NCI-H2171 (cell line): ENCODE measurements around the gene ZC3H8.
A peak's percentile ranks its signal among the peaks of the same experiment; 100 is the strongest.

Experiments used
- DNase-seq: peaks from one replicate; lab custom pipeline; 2025; lab: John Stamatoyannopoulos, UW

ZC3H8 gene

DNA sequence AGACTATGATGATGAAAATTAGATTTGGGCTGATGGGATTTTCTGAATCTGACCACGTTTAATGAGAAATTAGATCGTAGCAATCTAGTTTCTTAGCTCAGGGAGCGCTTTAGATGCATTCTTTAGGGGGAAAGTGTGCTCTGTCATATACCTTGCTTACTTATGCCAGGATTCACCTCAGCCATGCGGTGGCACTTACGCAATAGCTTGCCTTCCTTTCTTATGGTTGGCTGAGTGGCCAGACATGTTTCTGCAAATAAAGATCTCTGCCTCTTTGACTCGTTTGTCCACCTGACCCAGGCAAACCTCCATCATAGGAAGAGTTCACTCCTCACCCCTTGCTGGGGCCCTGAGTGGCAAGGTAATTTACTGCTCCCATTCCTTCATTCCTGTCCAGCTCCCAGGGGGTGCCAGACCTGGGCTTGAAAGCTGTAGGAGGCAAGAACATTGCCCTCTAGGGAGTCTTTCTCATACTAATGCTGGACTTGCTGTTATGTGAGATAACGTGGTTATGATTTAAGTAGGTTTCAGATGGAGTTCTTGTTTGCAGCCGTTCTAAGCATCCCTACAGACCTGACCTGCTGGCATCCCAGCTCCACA lies 59.6 kb downstream of the ZC3H8 start:
- no peak for DNase-seq

DNA sequence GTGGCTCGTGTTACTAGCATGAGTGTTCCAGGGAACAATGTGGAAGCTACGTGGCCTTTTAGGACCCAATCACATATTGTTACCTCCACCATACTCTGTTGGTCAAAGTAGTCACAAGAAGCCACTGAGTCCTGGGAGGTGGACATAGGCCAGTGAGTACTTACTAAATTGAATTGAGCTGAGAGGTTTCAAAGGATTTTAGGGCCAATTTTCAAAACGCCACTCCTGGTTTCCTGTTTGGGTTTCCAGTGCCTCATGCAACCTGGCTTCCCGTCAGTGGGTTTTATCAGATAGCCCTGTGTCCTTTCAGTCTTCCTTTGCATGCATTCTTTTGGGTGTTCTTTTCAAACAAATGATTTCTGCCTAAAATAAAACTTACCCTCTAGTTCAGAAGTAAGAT lies 60.4 kb downstream of the ZC3H8 start:
- DNase-seq: no peak

DNA sequence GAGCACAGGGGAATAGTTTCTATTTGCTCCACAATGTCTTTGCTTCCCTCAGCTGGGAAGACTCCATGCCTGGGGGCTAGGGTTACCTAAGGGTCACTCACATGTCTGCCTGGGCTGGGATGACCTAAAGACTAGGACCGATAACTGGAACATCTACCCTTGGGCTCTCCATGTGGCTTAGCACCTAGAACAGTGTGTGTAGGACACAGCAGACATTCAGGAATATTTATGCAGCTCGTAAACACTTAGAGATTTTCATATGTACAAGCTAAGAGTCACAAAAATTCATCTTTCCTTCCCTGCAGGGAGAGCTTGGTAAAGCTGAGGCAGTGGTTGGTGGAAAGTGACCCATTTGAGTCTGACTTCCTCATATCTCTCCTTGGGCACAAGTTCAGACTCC lies 60.8 kb downstream of the ZC3H8 start:
- DNase-seq: no peak

DNA sequence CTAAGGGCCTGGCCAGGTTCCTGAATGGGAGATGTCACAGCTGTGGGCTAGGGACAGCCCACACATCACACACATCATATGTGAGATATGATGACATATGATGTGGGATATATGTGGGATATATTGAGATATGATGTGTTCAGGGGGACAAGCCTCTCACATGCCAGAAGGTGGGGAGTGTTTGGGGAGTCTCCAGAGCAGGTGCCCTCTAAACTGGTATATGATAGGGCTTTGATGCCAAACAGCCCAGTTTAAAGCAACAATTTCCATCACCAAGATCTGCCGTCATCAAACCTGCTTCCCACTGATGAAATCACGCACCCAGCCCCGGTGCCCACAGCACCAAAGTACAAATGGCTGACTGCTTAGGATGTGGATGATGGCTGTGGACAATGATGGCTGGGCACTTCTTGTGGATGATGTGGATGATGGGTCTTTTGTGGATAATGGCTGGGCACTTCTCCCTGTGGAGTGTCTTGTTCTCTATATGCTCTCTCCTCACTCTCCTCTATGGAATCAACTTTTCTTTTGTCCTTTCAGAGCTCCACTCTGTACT lies 65.8 kb downstream of the ZC3H8 start:
- DNase-seq: no peak

DNA sequence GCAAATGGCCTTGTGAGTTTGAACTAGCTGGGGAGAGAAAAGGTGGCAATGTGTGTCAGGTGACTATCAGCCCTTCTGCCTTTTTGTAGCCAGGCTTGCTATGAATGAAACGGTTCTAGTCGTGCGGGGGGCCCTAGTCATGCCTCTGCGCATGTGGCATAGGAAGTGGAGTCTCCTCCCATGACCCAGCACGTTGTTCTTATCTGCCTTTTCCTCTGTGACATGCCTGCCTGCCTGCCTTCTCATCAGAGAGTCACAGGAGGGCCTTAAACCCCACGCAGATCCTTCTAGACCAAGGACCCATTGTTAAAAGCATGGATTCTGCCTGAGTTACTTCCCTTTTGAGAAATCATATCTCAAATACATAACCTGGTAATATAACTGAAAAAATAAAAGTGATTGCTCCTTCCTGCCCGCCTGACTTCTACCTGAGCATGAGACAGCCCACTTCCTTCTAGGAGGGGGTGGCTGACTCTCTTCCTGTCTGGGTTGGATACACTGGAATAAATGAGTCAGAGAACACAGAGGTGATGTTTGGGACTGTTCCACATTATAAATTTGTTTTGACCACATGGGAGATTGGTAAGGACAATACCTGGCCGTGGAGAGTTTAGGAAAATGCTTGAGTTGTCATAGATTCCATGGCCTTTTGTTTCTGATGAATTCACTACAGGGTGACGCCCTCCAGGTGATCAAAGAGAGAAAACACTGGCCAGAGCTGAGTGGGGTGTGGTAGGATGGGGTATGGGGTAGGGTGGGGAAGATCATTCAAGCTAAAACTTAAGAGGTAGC lies 66.8 kb downstream of the ZC3H8 start:
- DNase-seq: no peak

DNA sequence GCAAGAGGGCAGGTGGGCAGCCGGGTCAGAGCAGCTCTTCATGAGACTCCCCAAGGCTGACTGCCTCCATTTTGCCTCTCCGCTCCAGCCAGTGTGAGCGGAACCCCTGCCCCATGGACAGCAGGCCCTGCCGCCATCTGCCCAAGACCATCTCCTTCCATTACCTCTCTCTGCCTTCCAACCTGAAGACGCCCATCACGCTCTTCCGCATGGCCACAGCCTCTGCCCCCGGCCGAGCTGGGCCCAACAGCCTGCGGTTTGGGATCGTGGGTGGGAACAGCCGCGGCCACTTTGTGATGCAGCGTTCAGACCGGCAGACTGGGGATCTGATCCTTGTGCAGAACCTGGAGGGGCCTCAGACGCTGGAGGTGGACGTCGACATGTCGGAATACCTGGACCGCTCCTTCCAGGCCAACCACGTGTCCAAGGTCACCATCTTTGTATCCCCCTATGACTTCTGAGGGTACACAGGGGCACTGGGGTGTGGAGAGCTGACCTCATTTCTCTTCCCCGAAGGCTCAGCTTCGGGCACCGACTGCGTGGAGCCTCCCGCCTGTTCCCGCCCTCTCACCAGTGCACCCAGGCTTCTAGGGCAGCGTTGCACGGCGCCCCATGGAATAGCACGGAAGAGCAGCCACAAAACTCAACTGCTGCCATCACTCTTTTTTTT lies 67.7 kb downstream of the ZC3H8 start:
- no peak for DNase-seq

DNA sequence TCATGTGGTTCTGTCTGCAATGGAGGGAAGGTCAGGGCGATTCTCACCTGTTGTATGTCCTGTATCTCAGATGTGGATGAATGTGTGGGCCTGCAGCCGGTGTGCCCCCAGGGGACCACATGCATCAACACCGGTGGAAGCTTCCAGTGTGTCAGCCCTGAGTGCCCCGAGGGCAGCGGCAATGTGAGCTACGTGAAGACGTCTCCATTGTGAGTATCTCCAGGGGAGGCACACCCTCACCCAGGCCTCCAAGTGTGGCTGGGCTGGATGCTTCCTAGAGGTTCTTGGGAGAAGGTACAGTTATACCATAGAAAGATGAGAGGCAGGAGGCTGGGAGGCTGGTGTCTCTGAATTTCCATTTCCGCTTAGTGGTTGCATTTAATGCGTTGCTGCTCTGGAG lies 69.7 kb downstream of the ZC3H8 start:
- no peak for DNase-seq

DNA sequence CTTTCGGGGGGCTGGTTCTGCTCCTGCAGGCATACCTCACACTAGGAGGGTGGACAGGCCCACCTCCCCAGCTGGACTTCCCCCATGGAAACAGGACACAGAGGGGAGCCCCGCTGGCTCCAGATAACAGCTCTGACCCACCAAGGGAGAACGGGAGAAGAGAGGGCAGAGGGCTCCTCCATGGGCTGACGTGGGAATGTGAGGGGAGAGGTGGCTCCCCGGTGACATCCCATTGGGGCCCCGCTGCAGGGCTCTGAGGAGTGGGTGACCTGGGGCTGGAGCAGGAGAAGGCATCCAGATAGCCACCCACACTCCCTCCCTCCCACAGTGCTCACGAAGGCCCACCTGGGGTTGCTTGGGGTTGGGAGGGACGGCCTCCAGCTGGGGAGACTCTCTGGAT lies 70.7 kb downstream of the ZC3H8 start:
- DNase-seq: no peak

DNA sequence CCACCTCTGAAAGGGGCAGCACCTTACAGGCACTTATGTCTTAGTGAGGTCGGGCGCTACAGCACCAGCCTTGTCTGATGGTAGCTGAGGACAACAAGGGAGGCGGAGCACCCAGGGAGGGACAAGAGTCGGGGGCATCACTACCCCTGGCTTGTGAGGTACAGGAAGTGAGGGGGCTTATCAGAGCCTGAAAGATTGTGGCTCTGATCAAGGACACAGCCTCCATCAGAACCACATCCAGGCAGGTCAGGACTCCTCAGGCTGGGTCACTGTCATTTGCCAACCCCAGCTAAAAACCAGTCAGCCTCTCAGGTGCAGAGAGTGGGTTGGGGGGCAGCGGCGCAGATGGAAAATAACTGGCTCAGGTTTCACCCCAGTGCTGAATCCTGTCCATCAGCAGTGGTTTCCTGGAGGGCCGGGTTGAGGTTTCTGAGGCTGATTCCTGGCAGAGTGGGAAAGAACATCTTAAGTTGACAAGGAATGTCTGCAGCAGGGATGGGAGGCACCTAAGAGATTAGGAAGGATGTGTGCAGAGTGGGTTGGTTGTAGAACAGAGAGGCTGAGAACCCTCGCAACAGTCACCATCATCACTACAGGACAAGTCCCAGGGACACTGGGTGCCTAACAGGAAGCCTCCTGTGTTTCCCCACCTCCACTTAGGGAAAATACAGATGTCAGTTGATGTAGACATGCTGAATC lies 71.4 kb downstream of the ZC3H8 start:
- DNase-seq: no peak

DNA sequence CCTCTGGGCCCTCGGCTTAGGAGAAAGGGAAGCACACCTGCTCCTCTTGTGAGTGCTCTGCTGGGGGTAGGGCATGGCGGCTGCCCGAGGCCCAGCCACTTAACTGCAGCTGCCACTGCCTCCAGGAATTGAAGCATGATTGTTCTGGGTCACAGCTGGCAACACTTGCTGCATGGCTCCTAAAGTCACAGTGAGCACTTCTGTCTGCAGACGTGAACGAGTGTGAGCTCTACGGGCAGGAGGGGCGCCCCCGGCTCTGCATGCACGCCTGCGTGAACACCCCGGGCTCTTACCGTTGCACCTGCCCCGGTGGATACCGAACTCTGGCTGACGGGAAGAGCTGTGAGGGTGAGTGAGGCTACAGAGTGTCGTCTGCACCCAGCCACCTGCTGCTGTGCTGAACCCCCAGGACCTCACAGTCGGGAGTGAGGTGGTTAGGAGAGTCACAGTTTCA lies 72.2 kb downstream of the ZC3H8 start:
- peak; percentile 44 for DNase-seq

DNA sequence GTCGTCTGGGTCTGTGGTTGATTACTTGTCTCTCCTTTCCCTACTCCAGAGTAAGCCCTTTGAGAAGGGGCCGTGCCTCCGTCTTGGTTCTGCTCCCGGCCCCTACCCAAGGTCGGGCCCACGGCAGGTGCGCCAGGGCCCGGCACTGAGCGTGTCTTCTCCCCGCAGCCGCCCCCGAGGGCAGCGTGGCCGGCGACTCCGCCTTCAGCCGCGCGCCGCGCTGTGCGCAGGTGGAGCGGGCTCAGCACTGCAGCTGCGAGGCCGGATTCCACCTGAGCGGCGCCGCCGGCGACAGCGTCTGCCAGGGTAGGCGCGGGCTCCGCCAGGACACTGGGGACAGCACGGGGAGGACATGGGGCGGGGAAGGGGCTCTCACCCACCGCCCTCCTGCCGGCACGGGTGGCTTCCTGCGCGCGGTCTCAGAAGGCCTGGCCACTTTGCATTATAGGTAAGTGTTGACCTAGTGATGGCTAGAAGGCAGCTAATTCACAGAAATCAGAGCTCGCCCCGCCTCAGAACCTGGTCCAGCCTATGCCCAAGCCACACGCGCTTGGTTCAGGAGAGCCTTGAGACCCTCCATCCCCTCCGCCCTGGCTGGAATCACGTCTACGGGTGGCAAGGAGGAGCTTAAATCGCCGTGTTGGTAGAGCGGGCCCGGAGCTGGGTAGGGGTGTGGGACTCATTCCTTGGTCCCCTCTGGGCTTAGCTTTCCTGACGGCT lies 73.1 kb downstream of the ZC3H8 start:
- DNase-seq: no peak

DNA sequence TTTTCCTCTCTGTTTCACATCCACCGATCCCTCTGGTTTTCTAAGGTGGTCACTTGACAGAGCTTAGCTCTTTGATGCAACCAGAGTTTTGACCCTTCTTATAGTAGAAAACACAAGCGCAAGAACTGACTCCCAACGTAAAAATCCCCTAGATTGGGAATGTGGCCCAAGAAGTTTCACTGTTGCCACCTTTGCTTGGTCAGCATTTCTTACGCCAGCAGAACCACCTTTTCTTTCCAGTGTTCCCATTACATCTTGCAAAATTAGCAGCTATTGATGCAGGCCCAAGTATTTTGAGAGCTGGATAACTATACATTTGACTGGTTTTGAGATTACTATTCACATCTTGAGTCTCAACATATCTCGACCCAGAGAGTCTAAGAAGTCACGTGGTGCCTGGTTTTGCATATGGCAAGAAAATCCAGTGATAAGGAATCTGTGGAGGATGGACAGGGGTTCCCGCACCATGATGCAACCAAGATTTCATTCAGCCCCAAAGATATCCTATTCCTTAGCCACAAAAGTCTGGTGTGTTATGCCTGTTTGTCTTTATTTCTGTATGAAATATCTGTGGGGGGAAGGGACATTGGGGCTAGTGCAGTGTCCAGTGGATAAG lies 78.8 kb downstream of the ZC3H8 start:
- no peak for DNase-seq

DNA sequence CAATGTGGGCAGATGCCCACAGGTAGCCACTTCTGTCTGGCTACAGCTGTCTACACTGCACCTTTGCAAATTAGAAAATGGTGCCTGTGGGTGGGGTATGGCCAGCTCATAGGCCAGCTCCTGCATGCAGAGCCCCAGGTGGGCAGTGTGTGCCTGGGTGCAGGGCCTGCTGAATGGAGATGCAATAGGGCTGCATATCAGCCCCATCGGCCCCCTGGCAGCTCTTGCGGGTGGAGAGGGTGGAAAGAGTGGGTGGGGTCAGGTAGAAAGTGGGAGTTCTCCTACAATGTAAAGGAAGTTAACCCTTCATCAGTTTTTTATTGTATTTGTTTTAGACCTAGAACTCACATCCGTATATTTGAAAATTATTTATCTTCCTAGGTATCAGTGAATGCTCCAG lies 79.5 kb downstream of the ZC3H8 start:
- DNase-seq: no peak

DNA sequence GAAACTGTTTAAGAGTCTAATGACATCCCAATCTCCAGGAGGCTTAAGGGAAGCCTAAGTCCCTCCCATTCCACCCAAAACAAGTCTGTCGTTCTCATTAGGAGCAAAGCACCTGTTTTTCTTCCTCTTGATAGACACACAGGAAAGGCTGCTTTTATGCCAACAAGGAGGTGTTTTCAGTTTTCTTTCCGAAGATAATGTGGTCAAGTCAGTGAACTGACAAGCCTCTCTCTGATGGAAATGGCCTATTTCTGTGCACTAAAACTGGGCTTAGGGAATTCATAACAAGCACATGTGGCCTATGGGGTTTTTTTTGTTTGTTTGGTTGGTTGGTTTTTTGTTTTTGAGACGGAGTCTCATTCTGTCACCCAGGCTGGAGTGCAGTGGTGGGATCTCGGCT lies 80.5 kb downstream of the ZC3H8 start:
- DNase-seq: no peak

DNA sequence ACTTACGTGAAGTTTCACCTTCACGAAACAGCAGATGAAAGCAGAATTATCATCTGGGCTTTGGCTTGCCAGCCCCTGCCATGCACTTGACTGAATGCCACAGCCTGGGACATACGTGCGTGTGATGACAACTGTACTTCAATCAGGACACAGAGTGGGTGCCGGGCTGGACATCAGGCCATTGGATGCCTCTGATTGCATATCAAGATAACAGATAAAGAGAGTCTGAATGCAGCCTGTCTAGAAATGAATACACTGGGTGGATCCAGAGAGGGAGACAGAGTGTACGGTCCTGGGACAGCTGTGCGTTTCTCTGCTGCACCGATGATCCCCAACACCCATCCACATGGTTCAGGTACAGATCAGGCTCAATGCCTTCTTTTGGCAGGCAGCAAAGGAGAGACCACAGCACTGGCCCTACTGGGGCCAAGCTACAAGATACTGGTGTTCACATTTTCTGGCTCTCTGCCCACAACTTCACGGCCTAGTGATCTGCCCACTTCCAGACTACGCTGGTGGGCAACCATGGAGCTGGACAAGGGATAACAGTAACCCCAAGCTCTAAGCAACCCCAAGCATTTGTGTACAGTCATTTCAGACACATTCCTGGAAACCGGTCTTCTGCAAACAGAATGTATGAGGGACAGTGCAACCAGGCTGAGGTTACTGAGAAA lies 81.1 kb downstream of the ZC3H8 start:
- no peak for DNase-seq

DNA sequence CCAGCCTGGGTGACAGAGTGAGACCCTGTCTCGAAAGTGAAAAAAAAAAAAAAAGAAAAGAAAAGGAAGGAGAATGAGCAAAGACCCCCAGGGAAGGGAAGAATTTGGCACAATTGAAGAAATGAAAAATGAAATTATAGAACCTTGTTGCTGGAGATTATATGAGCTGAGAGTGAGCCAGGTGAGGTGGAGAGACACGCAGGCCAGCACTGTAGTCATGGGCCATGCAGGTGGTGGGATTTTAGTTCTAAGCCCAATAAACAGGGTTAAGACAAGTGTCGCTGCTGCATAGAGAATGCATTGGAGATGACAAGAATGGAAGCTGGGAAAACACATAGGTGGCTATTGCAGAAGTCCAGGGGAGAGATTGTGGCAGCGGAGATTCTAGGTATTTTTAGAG lies 84.3 kb downstream of the ZC3H8 start:
- DNase-seq: no peak

DNA sequence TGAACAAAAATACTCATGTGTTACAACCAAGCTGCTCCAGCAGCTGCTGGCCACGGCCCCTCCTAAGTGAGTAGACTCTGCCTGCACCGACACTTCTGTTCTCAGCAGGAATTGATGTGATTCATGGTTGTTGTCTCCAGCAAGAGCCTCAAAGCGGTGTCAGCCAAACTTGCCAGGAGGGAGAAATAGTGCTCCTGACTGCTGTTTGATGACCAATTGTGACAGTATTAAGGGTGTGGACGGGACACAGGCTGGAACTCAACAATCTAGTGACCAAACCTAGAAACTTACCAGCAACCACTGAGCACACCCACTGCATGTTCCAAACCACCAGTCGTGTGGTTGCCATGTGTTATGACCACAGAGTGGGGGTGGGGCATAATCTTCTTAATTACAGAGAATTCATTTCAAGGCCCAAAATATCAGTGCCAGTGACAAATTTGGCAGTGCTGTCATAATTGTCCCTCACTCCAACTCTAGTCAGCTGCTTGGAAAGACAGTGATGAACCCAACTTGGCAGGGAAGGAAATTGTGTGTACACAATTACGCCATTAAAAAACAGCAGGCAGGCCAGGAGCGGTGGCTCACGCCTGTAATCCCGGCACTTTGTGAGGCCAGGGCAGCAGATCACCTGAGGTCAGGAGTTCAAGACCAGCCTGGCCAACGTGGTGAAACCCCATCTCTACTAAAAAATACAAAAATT lies 86.3 kb downstream of the ZC3H8 start:
- no peak for DNase-seq

DNA sequence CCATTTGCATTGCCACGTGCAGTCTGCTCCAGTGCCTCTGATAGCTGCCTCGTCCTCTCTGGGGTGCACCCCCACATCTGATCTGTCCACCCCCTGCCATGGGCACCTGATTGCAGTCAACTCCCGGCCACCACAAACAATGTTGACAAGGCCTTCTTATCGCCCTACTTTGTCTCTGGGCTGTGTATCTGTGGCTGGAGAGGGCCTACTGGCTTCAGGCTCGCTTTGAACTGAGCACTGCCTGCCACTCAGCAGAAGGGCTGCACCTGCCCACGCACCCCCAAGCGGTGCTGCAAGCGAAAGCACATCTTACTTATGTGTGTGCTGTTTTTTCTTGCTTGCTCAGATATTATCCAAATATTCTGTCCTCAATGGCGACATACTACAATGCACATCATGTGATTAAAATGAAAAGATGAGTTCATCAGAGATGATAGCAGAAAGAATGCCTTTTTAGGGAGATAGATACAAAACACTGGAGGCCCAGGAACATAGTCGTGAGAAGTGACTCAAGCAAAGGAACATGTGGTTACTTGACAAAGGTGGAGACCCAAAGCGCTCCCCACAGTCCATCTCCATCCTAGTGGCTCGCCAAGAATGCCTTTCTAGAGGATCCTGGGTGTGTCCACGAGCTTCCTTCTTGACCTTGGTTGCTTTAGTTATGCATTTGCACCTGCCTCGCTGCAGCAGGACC lies 87.9 kb downstream of the ZC3H8 start:
- DNase-seq: no peak

DNA sequence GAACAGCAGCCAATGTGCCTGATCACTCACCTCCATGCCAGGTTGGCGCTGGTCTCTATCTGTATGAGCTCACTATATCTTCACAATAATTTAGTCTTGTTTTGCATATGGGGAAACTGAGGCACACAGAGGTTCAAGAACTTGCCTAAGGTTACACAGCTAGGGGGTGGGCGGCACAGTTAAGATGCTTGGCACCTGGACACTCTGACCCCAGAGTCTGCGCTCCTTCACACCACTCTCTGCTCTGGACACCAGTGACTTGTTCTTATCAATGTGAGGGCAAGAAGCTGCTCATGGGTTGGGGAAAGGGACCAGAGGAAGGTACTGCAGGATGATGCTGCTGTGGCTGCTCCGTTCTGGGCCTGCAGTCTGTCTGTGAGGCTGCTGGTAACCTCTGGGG lies 89.5 kb downstream of the ZC3H8 start:
- DNase-seq: no peak
